GM12873 (cell line): ENCODE data around the gene RBM24.

Experiments used
- TF ChIP-seq, protein P1 (sequence below): IDR thresholded peaks from 2 replicates; pipeline ENCODE4 v1.5.1; 2012; ENCODE audit warnings: low read depth, mild to moderate bottlenecking, moderate library complexity, low read length, control low read depth; ENCODE audit not compliant: insufficient read depth; ENCODE audit errors: missing control alignments

RBM24 gene

DNA sequence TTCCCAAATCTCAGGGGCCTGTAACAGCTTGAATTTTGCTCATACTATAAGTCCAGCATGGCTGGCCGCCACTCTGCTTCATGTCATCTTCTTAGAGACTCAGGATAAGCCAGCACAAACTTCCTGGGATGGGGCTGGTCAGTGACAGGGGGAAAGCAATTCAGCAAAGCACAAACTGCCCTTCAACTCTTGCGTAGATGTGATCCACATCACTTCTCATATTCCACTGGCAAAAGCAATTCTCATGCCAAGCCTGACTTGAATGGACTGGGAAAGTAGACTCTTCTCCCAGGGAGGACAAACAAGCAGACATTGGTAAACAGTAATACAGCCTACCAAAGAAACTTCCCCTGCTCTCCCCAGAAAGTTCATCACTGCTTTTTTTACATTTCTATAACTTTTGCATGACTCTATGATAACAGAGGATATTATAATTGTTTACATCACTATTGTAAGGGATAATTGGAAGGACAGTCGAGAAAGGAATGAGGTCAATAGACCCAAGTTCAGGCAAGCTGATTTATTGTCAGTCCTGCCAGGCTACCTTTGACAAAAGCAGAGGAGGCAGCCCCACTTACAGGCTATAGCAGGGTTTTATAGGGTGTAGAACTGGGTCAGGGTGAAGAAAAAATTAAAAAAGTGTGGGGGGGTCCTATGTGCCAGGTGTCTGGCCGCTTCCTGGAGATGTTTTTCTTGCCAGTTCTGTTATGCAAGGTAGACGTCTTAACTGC, 37.4 kb downstream of the RBM24 start:
- TF ChIP-seq, protein P1, sequence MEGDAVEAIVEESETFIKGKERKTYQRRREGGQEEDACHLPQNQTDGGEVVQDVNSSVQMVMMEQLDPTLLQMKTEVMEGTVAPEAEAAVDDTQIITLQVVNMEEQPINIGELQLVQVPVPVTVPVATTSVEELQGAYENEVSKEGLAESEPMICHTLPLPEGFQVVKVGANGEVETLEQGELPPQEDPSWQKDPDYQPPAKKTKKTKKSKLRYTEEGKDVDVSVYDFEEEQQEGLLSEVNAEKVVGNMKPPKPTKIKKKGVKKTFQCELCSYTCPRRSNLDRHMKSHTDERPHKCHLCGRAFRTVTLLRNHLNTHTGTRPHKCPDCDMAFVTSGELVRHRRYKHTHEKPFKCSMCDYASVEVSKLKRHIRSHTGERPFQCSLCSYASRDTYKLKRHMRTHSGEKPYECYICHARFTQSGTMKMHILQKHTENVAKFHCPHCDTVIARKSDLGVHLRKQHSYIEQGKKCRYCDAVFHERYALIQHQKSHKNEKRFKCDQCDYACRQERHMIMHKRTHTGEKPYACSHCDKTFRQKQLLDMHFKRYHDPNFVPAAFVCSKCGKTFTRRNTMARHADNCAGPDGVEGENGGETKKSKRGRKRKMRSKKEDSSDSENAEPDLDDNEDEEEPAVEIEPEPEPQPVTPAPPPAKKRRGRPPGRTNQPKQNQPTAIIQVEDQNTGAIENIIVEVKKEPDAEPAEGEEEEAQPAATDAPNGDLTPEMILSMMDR: no peak

DNA sequence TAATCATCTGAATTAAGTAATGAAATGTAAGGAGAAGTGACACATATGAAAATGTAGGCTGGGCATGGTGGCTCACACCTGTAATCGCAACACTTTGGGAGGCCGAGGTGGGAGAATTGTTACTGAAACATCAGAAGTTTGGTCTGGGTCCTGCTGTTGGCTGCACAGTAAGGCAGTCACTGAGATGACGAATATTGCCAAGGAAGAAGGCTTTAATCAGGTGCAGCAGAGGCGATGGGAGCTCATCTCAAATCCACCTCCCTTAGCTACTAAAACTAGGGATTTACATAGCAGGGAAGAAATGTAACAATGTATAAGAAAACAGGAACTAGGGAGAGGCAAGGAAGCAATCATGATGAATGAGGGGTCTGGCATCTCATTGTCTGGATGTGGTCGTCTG, 50.1 kb downstream of the RBM24 start:
- TF ChIP-seq, protein P1: no peak

DNA sequence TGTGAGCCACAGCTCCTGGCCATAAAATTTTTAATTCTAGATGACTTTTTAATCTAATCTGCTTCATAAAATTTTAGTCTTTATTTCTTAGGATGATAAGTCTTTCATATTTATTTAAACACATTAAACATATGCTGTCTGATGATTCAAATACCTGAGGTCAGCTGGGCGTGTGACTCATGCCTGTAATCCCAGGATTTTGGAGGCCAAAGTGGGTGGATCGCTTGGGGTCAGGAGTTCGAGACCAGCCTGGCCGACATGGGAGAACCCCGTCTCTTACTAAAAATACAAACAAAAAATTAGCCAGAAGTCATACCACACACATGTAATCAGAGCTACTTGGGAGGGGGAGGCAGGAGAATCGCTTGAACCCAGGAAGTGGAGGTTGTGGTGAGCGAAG, 53.1 kb downstream of the RBM24 start:
- TF ChIP-seq, protein P1: no peak

DNA sequence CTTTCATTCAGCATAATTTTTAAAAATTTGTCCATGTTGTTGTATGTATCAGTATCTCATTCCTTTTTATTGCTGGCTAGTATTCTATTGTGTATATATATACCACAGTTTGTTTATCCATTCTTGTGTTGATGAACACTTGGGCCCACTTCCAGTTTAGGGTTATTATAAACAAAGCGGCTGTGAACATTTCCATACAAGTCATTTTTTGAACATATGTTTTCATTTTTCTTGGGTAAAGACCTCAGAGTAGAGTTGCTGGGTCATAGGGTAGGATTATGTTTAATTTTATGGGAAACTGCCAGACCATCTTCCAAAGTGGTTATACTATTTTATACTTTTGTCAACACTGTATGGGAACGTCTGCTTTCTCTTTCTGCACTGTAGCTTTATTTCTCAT, 55.3 kb downstream of the RBM24 start:
- TF ChIP-seq, protein P1: no peak

DNA sequence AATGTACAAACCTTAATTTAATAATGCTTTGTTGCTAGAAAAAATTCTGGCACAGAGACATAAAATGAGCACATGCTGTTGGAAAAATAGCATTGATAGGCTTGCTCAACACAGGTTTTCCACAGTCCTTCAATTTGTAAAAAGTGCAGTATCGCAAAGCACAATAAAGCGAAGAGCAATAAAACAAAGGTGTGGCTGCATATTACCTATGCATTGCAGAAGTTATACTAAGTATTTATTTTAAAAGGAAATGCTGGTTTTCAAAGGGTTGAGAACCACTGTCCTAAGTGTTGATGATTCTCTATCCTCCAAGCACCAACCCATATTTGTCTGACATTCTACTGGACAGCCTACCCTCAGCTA, 58.1 kb downstream of the RBM24 start:
- TF ChIP-seq, protein P1: no peak

DNA sequence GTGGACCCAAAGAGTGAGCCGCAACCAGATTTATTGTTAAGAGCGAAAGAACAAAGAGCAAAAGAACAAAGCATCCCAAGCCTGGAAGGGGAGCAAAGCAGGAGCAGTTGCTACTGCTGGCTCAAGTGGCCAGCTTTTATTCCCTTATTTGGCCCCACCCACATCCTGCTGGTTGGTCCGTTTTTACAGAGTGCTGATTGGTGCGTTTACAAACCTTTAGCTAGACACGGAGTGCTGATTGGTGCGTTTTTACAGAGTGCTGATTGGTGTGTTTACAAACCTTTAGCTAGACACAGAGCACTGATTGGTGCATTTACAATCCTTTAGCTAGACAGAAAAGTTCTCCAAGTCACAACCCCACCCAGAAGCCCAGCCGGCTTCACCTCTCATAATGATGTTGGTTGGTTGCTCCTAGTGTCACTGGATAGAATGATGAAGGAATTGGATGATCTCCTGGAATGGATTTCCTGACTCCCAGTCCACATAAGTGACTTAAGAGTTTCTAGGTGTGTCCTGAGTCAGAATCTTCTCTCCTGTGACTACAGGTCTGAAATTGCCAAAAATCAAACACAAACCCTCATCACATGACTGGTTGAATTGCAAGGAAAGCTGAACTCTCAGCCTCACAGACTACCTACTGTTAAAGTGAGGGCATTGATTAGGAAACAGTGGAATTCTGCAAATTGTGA, 60.1 kb downstream of the RBM24 start:
- TF ChIP-seq, protein P1: no peak

DNA sequence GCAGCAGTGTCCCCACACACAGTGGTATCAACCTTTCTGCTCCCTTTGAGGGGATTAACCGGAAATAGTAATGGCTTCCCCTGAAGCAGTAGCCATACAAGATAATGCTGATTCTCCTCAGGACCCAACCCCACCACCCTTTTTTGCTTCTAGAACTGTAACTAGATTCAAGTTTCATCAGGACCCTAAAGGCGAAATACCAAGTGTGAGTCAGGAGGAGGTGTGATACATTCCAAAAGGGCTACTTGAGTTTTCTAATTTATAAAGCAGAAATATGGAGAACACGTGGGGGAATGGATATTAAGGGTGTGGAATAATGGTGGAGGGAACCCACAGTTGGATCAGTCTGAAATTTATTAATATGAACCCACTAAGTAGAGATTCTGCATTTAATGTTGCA, 60.7 kb downstream of the RBM24 start:
- TF ChIP-seq, protein P1: no peak
